ENCODE results near the gene CREB5. TPM values are rescaled to one million over a fixed set of nuclear protein-coding genes. Genes with fewer than 3 reads are reported as not detected.

CREB5 gene
- total and polyA plus RNA-seq, 2 donors from 2014 or later, result 3.4 to 27.2 TPM

DNA sequence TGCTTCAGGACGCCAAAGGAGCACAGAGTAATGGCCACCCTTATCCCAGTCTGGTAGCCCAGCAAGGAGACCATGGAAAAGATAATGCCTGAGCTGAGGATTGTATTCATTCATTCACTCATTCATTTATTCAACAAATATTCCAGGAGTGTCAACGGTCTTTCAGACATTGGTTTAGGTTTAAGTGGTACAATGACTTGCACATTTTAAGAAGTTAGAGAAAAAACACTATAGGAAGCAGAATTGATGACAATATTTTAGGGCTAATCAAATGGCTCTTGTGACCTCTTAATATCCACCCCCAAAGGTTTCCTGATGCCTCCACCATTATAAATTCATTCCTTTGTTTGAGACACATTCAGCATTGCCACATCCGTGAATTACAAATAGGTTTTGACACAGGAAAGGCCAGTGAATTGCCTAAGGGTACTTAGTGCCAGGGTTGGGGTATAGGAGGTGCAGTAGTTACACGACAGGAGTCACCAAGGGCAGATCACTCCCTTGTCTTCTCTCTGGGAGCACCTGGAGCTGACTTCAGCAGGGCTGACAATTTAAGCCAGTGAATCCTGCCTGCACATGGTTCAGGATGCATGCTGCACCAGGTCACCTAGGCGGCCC is 269.5 kb downstream of the CREB5 start:
- H3K36me3 ChIP-seq (ENCODE audit: control insufficient read depth in 2 of 3, insufficient read depth in 3 of 3, low read length in 3 of 3), result no peaks in the 10 kb centered on the region
- intact Hi-C loops (cut with DNase I), result no loop called here
- no peak for FAIRE-seq
- no peaks in the 10 kb centered on the region for H3K27me3 ChIP-seq (ENCODE audit: control insufficient read depth, insufficient read depth, low read length)
- H3K9me3 ChIP-seq (ENCODE audit: control insufficient read depth in 2 of 3, insufficient read depth in 1 of 3, low read length in 3 of 3), result no peaks in the 10 kb centered on the region
- no peak overlapping the region for H3K27ac ChIP-seq (ENCODE audit: low read depth in 2 of 2, low read length in 2 of 2)
- no peak overlapping the region for H3K4me3 ChIP-seq (ENCODE audit: low read length in 3 of 3)
- DNase-seq, result no peak
- H3K4me1 ChIP-seq (ENCODE audit: control insufficient read depth in 2 of 3, insufficient read depth in 2 of 3, low read depth in 1 of 3, low read length in 3 of 3), result peaks cover 4 to 5% (median 5%) of the 10 kb centered on the region in 3 donors
- TF ChIP-seq, protein P1, sequence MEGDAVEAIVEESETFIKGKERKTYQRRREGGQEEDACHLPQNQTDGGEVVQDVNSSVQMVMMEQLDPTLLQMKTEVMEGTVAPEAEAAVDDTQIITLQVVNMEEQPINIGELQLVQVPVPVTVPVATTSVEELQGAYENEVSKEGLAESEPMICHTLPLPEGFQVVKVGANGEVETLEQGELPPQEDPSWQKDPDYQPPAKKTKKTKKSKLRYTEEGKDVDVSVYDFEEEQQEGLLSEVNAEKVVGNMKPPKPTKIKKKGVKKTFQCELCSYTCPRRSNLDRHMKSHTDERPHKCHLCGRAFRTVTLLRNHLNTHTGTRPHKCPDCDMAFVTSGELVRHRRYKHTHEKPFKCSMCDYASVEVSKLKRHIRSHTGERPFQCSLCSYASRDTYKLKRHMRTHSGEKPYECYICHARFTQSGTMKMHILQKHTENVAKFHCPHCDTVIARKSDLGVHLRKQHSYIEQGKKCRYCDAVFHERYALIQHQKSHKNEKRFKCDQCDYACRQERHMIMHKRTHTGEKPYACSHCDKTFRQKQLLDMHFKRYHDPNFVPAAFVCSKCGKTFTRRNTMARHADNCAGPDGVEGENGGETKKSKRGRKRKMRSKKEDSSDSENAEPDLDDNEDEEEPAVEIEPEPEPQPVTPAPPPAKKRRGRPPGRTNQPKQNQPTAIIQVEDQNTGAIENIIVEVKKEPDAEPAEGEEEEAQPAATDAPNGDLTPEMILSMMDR (IDR thresholded peaks at IDR 0.05; ENCODE audit: borderline replicate concordance, extremely low read depth, insufficient read depth), result no peak
- H3K9ac ChIP-seq (ENCODE audit: low read length in 3 of 3), result no peak overlapping the region

DNA sequence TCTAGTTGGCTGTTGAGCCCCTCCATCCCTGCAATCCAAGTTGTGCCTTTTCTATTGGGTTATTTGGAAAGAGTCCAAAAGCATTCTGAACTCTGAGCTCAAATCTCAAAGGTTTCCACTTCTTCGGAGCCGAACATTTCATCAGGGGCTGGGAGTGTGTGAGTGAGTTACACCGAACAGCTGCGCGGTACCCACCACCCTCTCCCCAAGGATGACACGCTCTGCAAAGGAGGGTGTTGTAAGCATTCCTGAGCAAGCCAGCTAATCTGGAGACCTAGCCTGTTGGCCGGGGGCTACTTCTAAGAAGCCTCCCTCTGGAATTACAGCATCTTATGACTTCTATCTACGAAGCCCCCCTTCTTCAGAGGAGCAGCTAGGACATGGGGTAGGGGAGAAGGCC is 270.5 kb downstream of the CREB5 start:
- Histone ChIP-seq H3K9me3 (ENCODE audit: control insufficient read depth in 2 of 3, insufficient read depth in 1 of 3, low read length in 3 of 3) (no peaks in the 10 kb centered on the region), H3K4me3 (ENCODE audit: low read length in 3 of 3) (no peak overlapping the region), H3K27ac (ENCODE audit: low read depth in 2 of 2, low read length in 2 of 2) (no peak overlapping the region), H3K4me1 (ENCODE audit: control insufficient read depth in 2 of 3, insufficient read depth in 2 of 3, low read depth in 1 of 3, low read length in 3 of 3) (peaks cover 4 to 5% (median 5%) of the 10 kb centered on the region in 3 donors), H3K27me3 (ENCODE audit: control insufficient read depth, insufficient read depth, low read length) (no peaks in the 10 kb centered on the region), H3K9ac (ENCODE audit: low read length in 3 of 3) (no peak overlapping the region), H3K36me3 (ENCODE audit: control insufficient read depth in 2 of 3, insufficient read depth in 3 of 3, low read length in 3 of 3) (no peaks in the 10 kb centered on the region)
- TF ChIP-seq, protein P1 (IDR thresholded peaks at IDR 0.05; ENCODE audit: borderline replicate concordance, extremely low read depth, insufficient read depth), result no peak
- DNase-seq, result peak in 1 of 5 donors; percentile 22
- intact Hi-C loops (cut with DNase I), result no loop called here
- FAIRE-seq, result no peak

DNA sequence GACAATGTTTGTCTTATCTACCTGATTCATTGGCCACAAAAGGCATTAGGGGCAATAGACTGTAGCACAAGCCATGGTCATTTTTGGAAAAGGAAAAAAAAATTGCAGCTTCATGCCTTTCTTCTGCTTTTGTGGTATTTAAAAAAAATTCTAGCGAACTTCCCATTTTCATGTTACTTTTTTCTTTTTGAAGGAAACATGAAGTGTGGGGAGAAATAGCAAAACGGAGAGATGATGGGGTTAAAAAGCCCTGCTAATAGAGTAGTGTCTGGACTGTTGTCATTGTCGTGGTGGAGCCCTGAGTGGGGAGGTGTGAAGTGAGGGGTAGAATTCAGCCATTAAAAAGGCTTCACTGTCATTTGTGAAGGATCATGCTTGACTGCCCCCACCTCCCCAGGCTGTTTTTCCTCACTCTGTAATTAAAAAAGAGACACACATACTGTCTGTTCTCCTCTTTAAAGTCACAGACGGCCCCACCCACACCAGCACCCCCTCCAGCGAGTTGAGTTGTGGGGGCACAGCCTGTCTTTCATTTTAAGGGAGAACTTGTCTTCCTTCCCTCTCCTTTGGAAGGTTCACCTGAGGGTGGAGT is 272.4 kb downstream of the CREB5 start:
- H3K9me3 ChIP-seq (ENCODE audit: control insufficient read depth in 2 of 3, insufficient read depth in 1 of 3, low read length in 3 of 3), result no peaks in the 10 kb centered on the region
- H3K4me3 ChIP-seq (ENCODE audit: low read length in 3 of 3), result no peak overlapping the region
- intact Hi-C loops (cut with DNase I), result no loop called here
- TF ChIP-seq, protein P1 (IDR thresholded peaks at IDR 0.05; ENCODE audit: borderline replicate concordance, extremely low read depth, insufficient read depth), result no peak
- no peaks in the 10 kb centered on the region for H3K36me3 ChIP-seq (ENCODE audit: control insufficient read depth in 2 of 3, insufficient read depth in 3 of 3, low read length in 3 of 3)
- H3K9ac ChIP-seq (ENCODE audit: low read length in 3 of 3), result no peak overlapping the region
- H3K4me1 ChIP-seq (ENCODE audit: control insufficient read depth in 2 of 3, insufficient read depth in 2 of 3, low read depth in 1 of 3, low read length in 3 of 3), result peaks cover 4 to 5% (median 5%) of the 10 kb centered on the region in 3 donors
- no peaks in the 10 kb centered on the region for H3K27me3 ChIP-seq (ENCODE audit: control insufficient read depth, insufficient read depth, low read length)
- peak in 4 of 5 donors; percentile 59 to 70 (median 66) for DNase-seq
- peak overlapping the region in 1 of 2 donors; percentile 37 for H3K27ac ChIP-seq (ENCODE audit: low read depth in 2 of 2, low read length in 2 of 2)
- FAIRE-seq, result no peak
